GM21515 (cell line): Measurements from ENCODE around the gene CLEC4G.
"Not testable (repeated sequence)": the region's sequence is repeated elsewhere in the genome, so short reads cannot be mapped to it uniquely, and the experiment has no call there.

Experiments
- ATAC-seq: cut with Tn5 transposase; IDR thresholded peaks from one replicate; pipeline ENCODE4 v1.9.1; 2021; ENCODE audit not compliant: unreplicated experiment

The CLEC4G gene

DNA sequence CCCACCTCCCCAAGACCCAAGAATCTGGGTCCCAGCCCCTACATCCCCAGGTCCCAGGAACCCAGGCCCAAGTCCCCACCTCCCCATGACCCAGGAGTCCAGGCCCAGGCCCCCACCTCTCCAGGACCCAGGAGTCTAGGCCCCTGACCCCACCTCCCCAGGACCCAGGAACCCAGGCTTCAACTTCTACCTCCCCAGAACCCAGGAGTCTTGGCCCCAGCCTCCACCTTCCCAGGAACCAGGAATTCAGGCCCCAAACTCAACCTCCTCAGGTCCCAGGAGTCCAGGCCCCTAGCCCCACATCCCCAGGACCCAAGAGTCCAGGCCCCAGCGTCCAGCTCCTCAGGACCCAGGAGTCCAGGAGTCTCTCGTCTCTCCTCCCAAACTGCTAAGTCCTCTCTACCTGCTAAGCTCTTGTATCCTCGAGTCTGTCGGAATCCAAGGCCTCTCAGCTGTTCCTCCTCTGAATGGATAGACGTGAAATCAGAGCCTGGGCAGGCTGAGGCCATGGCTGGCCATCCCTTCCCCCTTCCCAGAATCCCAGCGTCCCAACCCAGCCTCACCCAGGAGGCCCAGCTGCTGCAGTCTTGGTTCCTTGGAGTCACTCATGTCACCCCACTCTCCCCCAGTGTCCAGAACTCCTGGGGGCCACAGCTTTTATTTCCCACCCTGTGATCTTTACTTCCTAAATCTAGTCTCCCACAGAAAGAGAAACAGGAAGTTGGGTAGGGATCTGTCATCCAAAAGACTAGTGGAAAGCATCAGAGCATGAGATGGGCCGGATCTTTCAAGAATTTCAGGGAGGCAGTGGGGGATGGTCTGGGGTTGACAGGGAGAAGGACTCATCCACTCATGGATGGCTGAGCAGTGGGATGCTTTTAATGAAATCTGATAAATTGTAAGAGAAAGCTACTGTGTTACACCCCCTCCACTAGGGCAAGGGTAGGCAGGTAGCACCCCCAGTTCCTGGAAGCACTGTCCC is 15.3 kb upstream of the CLEC4G start, which contains the start of gene CD209:
TSS of gene CD209 (minus strand) at position 632 of the 982 bp plus-strand sequence. CDS start at position 609, 23 bp downstream.
- no peak for ATAC-seq

DNA sequence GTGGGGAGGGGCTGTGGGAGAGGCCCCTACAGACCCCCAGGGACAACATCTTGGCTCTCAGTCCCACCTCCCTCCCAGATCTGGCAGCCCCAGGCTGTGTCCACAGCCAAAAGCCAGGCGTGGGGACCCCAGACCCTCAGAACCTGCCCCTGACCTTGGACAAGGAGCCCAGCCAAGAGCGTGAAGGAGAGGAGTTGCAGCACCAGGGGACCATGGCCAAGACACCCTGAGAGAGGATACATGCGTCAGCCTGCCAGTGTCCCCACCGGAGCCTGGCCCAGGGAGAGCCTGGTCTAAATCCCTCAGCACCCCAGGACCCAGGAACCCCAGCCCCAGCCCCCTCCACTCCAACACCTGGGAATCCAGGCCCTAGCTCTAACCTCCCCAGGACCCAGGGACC is 14.4 kb upstream of the CLEC4G start:
- not testable (repeated sequence) for ATAC-seq

DNA sequence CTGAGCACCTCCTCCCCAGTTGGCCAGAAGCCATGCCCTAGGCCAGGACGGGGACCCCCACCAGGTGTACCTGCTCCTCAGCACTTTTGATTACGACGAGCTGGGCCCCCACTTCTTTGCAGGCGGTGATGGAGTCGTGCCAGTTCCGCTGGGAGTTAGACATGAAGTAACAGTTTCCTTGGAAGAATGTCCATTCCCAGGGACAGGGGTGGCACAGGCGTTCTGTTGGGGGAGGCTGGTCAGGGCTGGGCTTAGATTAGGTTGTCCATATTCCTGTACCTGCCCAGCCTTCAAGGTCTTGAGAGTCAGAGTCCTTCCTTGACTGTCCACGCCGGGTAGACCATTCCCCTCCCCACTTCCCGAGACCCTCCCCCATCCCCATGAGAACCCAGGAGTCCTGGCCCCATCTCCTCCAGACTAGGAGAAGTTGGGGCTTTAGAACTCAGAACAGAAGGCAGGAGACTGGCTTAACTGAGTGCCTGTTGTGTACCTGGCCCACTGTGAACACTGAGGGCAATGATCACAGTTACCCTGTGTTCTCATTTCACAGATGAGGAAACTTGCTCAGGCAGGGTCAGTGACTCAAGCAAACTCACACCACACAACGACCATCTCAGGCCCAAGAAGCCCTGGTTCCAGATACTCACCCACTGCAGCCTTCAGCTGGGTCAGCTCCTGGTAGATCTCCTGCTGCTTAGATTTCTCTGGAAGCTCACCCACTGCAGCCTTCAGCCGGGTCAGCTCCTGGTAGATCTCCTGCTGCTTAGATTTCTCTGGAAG is 13.2 kb upstream of the CLEC4G start:
- ATAC-seq, result no peak

DNA sequence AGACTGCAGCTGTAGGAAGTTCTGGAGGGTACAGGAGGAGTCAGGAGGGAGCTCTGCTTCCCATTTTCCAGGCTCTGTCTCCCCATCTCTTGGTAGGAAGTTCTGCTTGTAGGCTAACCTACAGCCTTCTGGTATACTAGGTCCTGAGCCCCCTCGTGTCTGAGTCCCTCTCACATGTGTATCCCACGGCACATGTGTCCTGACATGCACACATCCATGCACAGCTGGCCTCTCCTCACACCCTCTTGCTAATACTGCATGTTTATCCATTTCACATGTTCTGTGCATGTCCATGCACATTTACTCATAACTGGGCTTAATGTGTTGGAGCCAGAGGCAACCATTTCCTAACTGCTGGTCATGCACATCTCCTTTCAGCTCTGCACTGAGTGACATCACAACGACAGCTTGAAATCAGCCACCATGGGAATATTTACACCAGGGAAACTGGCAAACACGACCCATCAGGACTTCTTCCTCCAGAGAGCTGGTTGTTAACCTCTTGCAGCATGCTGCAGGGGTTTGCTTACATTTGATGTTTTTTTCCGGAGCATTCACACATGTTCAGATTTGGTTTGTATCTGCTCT is 12.4 kb upstream of the CLEC4G start:
- no peak for ATAC-seq

DNA sequence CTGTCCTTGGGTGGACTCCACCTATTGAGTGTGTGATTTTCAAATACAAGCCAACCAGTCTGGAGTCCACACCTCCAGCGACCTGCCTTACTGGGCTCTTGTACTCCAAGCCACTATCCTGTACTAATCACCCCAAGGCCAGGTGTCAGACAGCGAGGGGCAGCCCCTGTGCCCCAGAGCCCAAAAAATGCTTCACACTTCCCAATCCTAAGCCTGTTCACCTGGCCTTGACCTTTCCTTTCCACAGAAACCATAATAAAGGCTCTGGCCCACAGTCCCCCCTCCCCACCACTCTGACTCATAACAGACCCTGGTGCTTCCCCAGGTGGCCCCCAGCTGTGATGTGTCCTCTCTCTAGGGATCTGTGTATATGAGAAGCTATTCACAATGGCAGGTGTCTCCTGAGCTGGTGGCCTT is 11.5 kb upstream of the CLEC4G start:
- ATAC-seq, result peak; percentile 47

DNA sequence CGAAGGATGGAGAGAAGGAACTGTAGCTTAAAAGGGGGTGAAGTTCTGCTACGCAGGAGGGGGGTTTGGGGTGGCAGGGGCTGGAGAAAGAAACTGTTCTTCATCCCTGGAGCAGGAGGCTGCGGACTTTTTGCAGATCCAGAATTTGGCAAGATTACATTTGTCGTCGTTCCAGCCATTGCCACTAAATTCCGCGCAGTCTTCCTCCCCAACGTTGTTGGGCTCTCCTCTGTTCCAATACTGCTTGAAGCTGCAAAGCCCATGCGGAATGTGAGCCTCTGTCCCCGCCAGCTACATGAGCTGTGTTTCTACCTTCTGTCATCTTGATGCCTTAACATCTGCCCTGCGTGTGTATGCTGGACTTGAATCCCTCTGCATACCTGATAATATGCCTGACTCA is 11.1 kb upstream of the CLEC4G start:
- ATAC-seq, result no peak

DNA sequence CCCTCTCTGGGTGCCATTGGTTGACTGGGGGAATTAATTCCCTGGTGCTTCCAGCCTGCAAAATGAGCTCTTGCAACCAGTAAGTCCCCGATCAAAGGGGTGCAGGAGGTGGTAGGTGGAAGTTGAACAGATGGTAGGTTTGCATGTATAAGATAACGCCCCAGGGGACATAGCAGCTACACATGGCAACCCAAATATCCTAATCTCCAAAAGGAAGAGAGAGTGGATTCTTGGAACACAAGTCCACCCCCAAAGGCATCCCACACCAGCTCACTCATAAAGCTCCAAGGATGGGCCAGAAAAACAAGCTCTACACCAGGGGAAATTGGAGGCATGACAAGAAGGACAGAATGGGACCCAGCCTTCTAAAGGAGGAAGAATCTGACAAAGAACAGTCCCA is 10.7 kb upstream of the CLEC4G start:
- no peak for ATAC-seq

DNA sequence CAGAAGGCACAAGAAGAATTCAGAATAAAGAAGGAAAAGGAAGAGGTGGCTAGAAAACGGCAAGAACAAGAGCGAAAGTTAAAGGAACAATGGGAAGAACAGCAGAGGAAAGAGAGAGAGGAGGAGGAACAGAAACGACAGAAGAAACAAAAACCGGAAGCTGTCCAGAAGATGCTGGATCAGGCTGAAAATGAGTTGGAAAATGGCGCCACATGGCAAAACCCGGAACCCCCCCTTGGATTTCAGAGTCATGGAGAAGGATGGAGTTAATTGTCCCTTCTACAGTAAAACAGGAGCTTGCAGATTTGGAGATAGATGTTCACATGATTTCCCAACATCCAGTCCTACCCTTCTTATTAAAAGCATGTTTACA is 8.8 kb upstream of the CLEC4G start:
- no peak for ATAC-seq

DNA sequence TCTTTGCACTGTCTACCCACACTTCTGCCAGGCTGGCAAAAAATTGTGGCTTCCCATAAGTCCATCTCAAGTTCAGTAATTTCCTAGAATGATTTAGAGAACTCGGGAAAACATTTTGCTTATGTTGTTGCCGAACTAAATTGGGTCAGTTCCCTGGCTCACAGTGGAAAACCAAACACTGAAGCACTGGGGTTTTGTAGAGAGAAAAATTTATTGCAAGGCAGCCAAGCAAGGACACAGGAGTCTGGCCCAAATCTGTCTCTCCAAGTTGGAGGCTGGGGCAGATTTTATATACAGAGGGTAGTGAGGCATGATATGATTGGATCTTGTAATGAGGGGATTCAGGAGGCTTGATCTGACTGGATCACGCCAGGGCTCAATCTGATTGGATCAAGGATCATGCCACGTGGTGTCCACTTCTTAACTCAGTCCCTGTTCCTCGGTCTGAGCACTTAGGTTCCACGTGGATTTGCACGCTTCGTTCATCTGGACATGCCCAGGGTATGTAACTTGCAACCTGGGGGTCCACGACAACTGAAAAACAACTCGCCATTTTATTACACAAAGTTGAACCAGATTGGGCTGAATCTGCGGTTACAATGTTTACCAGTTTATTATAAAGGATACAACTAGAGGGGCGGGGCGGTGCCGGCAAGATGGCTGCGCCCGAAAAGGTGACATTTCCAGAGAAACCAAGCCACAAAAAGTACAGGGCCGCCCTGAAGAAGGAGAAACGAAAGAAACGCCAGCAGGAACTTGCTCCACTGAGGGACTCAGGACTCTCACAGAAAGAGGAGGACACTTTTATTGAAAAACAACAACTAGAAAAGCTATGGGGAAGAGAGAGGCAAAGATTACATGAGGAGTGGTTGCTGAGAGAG is 8.1 kb upstream of the CLEC4G start:
- no peak for ATAC-seq

DNA sequence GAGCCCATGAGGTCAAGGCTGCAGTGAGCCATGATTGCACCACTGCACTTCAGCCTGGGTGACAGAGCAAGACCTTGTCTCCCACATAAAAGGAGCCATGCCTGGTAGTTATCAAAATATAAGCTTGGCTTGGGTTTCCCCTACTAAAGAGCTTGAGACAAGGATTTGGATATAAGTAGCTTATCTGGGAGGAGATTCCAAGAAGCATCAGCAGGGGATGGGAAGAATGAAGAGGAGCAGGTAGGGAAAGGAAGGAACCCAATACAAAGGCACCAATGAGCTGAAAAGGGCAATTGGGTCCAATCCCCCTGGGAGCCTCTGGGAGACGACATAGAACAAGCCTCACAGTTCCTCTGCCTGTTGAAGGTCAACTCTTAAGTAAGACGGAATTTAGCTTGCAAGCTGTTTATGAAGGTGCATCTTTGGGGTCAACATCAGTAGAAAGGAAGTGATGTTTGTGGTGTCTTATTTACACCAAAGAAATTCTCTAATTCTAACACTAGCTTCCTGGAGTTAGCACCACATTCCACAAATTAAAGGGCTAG is 7.4 kb upstream of the CLEC4G start:
- ATAC-seq, result no peak

DNA sequence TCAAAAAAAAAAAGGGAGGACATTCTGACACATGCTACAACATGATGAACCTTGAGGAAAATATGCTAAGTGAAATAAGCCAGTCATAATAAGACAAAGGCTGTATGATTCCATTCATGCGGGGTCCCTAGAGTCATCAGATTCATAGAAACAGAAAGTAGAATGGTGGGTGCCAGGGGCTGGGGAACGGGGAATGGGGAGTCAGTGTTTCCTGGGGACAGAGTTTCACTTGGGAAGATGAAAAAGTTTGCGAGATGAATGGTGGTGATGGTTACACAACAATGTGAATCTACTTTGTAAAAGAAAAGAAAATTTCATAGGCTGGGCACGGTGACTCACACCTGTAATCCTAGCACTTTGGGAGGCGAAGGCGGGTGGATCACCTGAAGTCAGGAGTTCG is 6.1 kb upstream of the CLEC4G start:
- no peak for ATAC-seq

DNA sequence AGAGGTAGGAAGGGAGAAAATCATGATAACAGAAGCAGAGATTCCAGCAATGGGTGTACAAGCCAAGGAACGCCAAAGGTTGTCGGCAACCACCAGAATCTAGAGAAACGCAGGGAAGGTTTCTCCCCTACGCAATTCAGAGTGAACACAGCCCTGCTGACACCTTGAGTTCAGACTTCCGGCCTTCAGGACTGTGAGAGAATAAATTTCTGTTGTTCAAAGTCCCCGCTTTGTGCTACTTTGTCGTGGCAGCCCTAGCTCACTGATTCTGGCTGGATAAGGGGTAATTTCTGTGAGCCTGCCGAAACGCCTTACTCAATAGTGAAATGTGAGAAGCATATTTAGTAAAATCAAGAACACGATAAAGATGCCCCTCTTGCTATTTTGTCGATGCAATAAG is 5.3 kb upstream of the CLEC4G start:
- no peak for ATAC-seq

DNA sequence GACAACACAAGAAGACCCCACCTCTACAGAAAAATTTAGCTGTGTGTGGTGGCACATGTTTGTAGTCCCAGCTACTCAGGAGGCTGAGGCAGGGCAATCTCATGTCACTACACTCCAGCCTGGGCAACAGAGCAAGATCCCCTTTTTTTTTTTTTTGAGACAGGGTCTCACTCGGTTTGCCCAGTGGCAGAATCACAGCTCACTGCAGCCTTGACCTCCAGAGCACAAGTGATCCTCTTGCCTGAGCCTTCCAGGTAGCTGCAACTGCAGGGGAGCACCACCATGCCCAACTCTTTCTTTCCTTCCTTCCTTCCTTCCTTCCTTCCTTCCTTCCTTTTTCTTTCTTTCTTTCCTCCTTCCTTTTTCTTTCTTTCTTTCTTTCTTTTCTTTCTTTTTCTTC is 4.2 kb upstream of the CLEC4G start:
- no peak for ATAC-seq

DNA sequence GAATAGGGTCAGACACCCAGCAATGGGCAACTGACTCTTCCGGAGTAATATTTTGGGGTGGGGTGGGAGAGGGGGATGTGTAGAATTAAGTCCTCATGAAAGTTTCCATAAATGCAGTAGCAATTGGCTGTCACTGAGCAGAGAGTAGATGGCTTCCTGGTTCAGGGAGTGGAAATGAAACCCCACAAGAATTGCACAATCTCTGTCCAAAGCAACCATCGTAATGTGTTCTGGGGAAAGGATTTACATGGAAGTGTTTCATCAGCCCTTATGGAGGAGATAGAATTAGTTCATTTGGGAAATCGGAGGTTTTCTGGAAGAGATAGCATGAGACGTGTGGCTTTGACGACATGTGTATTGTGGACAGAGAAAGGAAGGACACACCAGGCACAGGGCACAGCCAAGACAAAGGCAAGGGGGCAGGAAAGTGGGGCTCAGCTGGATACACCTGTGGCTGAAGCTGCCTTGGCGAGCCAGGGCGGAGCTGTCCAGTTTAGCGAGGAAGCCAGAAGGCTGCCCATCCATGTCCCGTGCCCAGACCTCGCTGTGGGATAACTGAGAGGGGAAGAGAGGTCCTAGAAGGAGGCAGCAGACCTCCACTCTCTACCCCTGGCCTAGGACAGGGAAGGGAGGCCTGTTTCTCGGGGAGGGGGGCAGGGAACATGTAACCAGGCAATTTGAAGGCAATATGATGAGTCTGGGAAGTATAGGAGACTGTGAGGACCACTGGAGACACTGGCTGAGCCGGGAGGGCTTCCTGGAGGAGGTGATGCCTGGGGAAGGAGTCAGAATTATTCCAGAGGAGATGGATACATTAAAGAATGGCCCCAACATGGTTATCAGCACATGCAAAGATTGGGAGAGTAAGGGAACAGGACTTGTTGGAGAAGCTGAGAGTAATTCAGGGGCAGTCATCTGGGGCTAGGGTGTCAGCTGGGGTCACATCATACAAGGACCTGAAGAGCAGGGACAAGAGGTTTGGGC is 2.6 kb upstream of the CLEC4G start:
- ATAC-seq, result no peak

DNA sequence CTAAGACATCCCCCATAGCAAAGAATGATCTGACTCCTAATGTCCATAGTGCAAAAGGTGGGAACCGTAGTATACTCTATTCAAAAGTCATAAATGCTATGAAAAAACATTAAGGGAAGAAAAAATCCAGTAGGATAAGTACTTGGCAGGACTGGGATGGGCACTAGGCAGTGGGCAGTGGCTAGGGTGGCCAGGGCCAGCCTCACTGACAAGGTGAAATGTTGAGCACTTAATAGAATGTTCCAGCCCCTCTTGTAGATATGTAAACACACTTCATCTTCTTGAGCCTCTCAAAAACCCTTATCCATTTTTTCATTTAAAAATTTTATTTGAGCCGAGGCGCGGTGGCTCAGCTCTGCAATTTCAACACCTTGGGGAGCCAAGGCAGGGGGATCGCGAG is 1.5 kb upstream of the CLEC4G start:
- no peak for ATAC-seq

DNA sequence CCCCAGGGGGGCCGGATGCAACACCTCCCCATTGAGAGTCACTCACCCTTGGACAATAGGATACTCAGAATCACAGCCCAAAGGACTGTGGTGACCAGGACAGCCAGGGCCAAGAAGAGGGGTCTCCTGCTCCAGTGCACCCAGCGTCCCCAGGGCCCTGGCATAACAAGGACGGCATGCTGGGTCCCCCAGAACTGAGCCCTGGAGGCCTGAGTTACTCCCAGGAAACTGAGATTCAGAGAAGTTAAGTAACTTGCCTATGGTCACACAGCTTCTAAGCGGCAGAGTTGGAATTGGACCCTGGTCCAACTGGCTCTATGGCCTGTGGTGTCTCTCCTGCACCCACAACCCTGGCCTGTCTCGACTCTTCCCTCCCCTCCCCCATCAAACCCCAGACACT is 295 bp downstream of the CLEC4G start:
- ATAC-seq, result no peak

DNA sequence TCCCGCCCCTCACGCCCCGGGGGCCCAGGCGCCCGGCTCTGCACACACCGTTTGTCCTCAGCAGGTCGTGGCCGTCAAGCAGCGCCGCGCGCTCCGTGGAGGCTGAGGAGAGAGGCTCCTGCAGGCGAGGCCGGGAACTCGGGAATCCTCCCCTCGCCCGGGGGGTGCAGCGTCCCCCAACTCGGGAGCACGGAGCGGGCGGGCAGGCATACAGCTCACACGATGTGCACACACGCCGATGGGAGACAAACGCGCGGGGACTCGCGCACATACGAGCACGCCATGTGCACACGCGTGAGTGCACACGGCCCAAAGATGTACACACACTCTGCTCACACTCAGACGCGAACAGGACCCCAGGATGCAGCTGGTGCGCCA is 703 bp downstream of the CLEC4G start:
- ATAC-seq, result no peak

DNA sequence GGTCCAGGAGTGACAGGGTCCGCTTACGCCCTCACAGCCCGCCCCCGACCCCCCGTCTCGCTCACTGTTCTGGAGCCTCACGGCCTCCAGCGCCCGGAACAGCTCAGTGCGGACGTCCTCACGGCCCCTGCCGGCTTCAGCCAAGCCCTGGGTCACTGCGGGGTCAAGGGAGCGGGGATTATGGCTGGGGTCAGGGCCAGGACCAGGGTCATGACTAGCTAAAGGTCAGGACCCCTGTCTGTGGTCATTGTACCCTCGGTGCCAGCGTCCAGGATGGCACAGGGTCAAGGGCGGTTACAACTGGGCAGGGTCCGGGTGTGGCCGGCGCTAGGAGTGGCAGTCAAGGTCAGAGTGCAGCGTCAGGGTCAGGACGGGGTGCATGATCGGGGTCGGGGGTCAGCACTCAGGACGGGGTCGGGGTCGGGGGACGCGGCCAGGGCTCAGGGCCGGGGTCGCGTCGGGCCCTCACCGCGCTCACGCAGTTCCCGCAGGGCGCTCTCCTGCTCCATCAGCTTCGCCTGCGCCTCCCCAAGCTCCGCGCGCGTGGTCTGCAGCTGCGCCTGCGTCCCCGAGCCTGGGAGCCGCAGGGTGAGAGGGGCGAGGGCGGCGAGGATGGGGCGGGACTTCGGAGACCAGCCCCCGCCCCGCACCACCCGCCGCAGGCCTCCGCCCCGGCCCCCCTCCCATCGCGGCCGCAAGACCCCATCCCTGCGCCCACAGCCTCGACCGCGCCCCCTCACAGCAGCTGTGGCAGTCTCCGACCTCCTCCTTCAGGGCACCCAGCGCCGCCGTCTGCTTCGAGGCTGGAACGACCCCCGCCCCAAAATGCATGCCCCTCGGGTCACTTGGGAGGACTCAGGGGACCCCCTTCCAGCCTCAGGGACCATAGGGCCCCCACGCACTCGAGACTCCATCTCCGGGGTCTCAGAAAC is 1.4 kb downstream of the CLEC4G start:
- ATAC-seq, result no peak
